Effector CD4-positive, alpha-beta T cell (primary cell): ENCODE data around the gene EXOSC9.

Experiments used
- DNase-seq: peaks from one replicate; pipeline ENCODE4 v3.0.0-alpha.2; 2020

The EXOSC9 gene

GRCh38 chr4:121824950-121825349 lies 23.8 kb downstream of the EXOSC9 start:
- DNase-seq = no peak

- DNase-seq = no peak
Measured at GRCh38 chr4:121827853-121828252, 26.7 kb downstream of the EXOSC9 start.

- DNase-seq = no peak
Measured at GRCh38 chr4:121829511-121829910, 28.4 kb downstream of the EXOSC9 start.

- no peak for DNase-seq
Measured at GRCh38 chr4:121838136-121838535, 37.0 kb downstream of the EXOSC9 start.

GRCh38 chr4:121842862-121843261 lies 41.7 kb downstream of the EXOSC9 start:
- no peak for DNase-seq

GRCh38 chr4:121846662-121847061 lies 45.5 kb downstream of the EXOSC9 start:
- DNase-seq = no peak

- DNase-seq = no peak
Measured at GRCh38 chr4:121851354-121851753, 50.2 kb downstream of the EXOSC9 start.

GRCh38 chr4:121860121-121860520 lies 59.0 kb downstream of the EXOSC9 start:
- no peak for DNase-seq

- DNase-seq = no peak
Measured at GRCh38 chr4:121861426-121861825, 60.3 kb downstream of the EXOSC9 start.

GRCh38 chr4:121863799-121864198 lies 62.7 kb downstream of the EXOSC9 start:
- no peak for DNase-seq
